Lower leg skin (tissue), 3 donors: ENCODE measurements around the gene TUFT1.

Source experiments
- CTCF ChIP-seq, 3 donors: fragments of 450-650 bp; IDR thresholded peaks; one replicate each; pipeline ENCODE4 v1.5.1; 2016; ENCODE audit warnings: antibody characterized with exemption in 3 of 3, mild to moderate bottlenecking in 3 of 3, moderate library complexity in 2 of 3
- POLR2A ChIP-seq, 2 donors: fragments of 450-650 bp; IDR thresholded peaks; one replicate each; pipeline ENCODE4 v1.6.1; 2016 to 2017; ENCODE audit warnings: antibody characterized with exemption in 2 of 2, mild to moderate bottlenecking in 1 of 2, moderate library complexity in 1 of 2

DNA sequence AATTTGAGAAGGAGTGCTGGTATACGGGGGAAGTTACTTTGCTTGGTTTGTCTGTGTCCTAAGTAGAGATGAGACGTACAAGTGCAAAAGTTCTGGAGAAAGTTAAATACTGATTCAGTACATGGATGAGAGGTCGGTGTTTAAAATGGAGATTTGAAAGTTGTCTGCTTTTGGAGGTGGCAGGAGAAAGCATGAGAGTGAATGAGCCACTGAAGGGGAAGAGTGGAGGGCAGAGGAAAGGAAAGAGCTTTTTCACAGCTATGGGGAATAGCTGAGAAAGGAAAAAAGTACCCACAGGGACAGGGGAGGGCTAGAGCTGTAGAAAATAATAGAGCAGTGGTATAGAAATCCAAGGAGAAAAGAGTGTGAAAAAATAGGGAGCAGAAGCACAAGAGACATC lies 47.1 kb upstream of the TUFT1 start:
- no peak for TF ChIP-seq CTCF (IDR thresholded peaks at IDR 0.05)
- TF ChIP-seq POLR2A (IDR thresholded peaks at IDR 0.05): no peak
